Hepatocyte (in vitro differentiated cells): ENCODE measurements around the gene DENND5A. TPM values are rescaled to one million over a fixed set of nuclear protein-coding genes. Genes with fewer than 3 reads are reported as not detected.

Experiments used
- DNase-seq: peaks from one replicate; pipeline ENCODE4 v3.0.0-alpha.2; 2016; ENCODE audit warnings: low spot score
- H2AFZ ChIP-seq: fragments of 200-600 bp; sonication (generic); 2 replicates; pipeline ENCODE4 v1.6.0; 2016; ENCODE audit warnings: antibody characterized with exemption, mild to moderate bottlenecking
- H3K27ac ChIP-seq: fragments of 200-600 bp; sonication (generic); 2 replicates; pipeline ENCODE4 v1.5.1; 2016; ENCODE audit warnings: mild to moderate bottlenecking
- H3K27me3 ChIP-seq: fragments of 200-600 bp; sonication (generic); 2 replicates; pipeline ENCODE4 v1.6.1; 2016
- H3K36me3 ChIP-seq: fragments of 200-600 bp; sonication (generic); replicated peaks from 2 replicates; pipeline ENCODE4 v1.5.1; 2016; ENCODE audit warnings: low read depth; ENCODE audit not compliant: insufficient read depth
- H3K4me1 ChIP-seq: fragments of 200-600 bp; sonication (generic); 2 replicates; pipeline ENCODE4 v1.5.1; 2016; ENCODE audit warnings: mild to moderate bottlenecking, moderate library complexity; ENCODE audit not compliant: insufficient read depth
- H3K4me2 ChIP-seq: fragments of 200-600 bp; sonication (generic); 2 replicates; pipeline ENCODE4 v1.6.0; 2016
- H3K4me3 ChIP-seq: fragments of 200-600 bp; sonication (generic); 2 replicates; pipeline ENCODE4 v1.5.1; 2016; ENCODE audit warnings: mild to moderate bottlenecking
- H3K79me2 ChIP-seq: fragments of 200-600 bp; sonication (generic); 2 replicates; pipeline ENCODE4 v1.6.0; 2017; ENCODE audit warnings: mild to moderate bottlenecking
- H3K9me2 ChIP-seq: fragments of 200-600 bp; sonication (generic); replicated peaks from 2 replicates; pipeline ENCODE4 v1.6.0; 2017; ENCODE audit warnings: mild to moderate bottlenecking; ENCODE audit not compliant: insufficient read depth
- H3K9me3 ChIP-seq: fragments of 200-600 bp; sonication (generic); 2 replicates; pipeline ENCODE4 v1.5.1; 2016; ENCODE audit warnings: low read depth, mild to moderate bottlenecking
- H4K20me1 ChIP-seq: fragments of 200-600 bp; sonication (generic); 2 replicates; pipeline ENCODE4 v1.6.0; 2016; ENCODE audit warnings: mild to moderate bottlenecking; ENCODE audit not compliant: insufficient read depth, poor library complexity, severe bottlenecking
- CTCF ChIP-seq: fragments of 200-600 bp; sonication (generic); IDR thresholded peaks from 2 replicates; pipeline ENCODE4 v1.5.1; 2016; ENCODE audit warnings: antibody characterized with exemption, mild to moderate bottlenecking; ENCODE audit not compliant: poor library complexity
- EZH2 ChIP-seq: fragments of 200-600 bp; sonication (generic); IDR thresholded peaks from 2 replicates; pipeline ENCODE4 v1.6.1; 2016; ENCODE audit warnings: antibody characterized with exemption, mild to moderate bottlenecking, borderline replicate concordance
- EZH2phosphoT487 ChIP-seq: fragments of 200-600 bp; sonication (generic); IDR thresholded peaks from one replicate; pipeline ENCODE4 v1.6.1; 2018; ENCODE audit warnings: antibody characterized with exemption, mild to moderate bottlenecking, low read depth, moderate library complexity; ENCODE audit not compliant: unreplicated experiment, severe bottlenecking
- WGBS: methylation state at CpG from one replicate; pipeline ENCODE4 v1.1.6; 2016; ENCODE audit warnings: low lambda C conversion rate; ENCODE audit errors: missing lambda C conversion rate; 5-methylcytosine and 5-hydroxymethylcytosine counted together
- microRNA-seq: library from miRNA; unstranded; fragments of <30 nt; microRNA quantifications from one replicate; pipeline ENCODE4, GENCODE V29; 2017
- polyA plus RNA-seq: library from polyadenylated mRNA; unstranded; fragments of >200 nt; fragmentation: Nextera tagmentation; extraction: Ambion mirVana; gene quantifications from 2 replicates; pipeline ENCODE4 v1.2.1, GENCODE V29; 2016
- small RNA-seq: library from RNA; depleted of rRNA; stranded (forward); fragments of <200 nt; gene quantifications from one replicate; pipeline ENCODE3, GENCODE V24; 2014
- total RNA-seq: library from RNA; depleted of rRNA; stranded (reverse); fragments of >200 nt; gene quantifications from 2 replicates; pipeline ENCODE4 v1.2.3, GENCODE V29; 2014

DENND5A gene
- total and polyA plus RNA-seq, 2 experiments from 2014 or later = 29.7 to 56.4 TPM

DNA sequence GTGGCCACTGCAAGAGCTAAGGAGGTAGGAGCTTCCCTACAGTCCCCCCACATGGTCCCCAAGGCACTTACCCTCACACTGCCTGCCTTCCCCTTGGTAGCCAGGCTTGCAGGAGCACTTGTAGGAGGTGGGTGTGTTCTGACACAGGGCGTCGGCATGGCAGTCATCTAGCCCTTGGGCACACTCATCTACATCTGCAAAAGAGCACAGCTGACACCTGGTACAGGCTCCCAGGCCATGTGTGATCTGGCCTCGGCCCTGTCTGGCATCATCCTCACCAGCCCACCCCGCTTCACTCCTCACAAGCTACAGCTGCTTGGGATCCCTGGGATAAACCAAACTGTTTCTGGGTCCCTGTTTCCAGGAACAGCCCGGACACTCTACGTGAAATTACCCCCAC, 175.5 kb downstream of the DENND5A start:
- no peak overlapping the region for H3K4me2 ChIP-seq
- no peaks in the 10 kb centered on the region for H3K36me3 ChIP-seq
- no peak overlapping the region for H3K27ac ChIP-seq
- TF ChIP-seq EZH2 (no peak), CTCF (no peak), EZH2phosphoT487 (no peak)
- H3K4me1 ChIP-seq = no peaks in the 10 kb centered on the region
- DNase-seq = no peak
- WGBS = 87% methylated on average over 6 of the region's 6 CpGs
- H4K20me1 ChIP-seq = no peaks in the 10 kb centered on the region
- peaks cover 23% of the 10 kb centered on the region for H3K27me3 ChIP-seq
- H2AFZ ChIP-seq = no peak overlapping the region
- no peak overlapping the region for H3K4me3 ChIP-seq
- no peaks in the 10 kb centered on the region for H3K9me3 ChIP-seq
- H3K79me2 ChIP-seq = no peaks in the 10 kb centered on the region
- H3K9me2 ChIP-seq = no peaks in the 10 kb centered on the region

DNA sequence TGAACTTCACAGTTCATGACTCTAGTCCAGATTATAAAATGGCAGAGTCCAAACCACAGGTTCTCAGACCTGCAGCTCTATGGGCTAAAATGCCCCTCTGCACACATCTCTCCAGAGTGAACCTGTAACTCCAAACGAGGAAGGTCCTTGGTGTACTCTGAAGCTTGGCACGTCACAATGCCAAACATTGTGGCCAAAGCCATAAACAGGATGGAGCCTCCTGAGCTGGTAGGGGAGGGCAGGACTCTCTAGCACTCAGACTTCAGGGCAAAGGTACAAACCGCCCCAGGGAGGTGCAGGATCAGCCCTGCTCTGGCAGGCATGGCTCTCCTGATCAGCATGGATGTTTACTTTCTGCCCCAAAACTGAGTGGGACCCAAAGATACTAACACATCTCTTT, 176.1 kb downstream of the DENND5A start:
- no peaks in the 10 kb centered on the region for H3K9me3 ChIP-seq
- DNase-seq = no peak
- no peaks in the 10 kb centered on the region for H3K4me1 ChIP-seq
- 86% methylated on average over 3 of the region's 3 CpGs for WGBS
- H3K27me3 ChIP-seq = peaks cover 23% of the 10 kb centered on the region
- no peaks in the 10 kb centered on the region for H3K79me2 ChIP-seq
- no peak for TF ChIP-seq EZH2phosphoT487
- no peak for TF ChIP-seq EZH2
- no peak for TF ChIP-seq CTCF
- H3K9me2 ChIP-seq = no peaks in the 10 kb centered on the region
- no peak overlapping the region for H2AFZ ChIP-seq
- no peak overlapping the region for H3K27ac ChIP-seq
- no peaks in the 10 kb centered on the region for H3K36me3 ChIP-seq
- H4K20me1 ChIP-seq = no peaks in the 10 kb centered on the region
- no peak overlapping the region for H3K4me3 ChIP-seq
- H3K4me2 ChIP-seq = no peak overlapping the region

Small RNAs within 50 kb of the gene (microRNA-seq; reads per million reads assigned to microRNA genes)
- not detected for gene MIR5691

Small RNAs within 50 kb of the gene (small RNA-seq; reads per million reads assigned to genes)
- not detected for gene MIR5691
- gene RF00017 = not detected

Other genes starting within 250 kb of the DENND5A start
- gene SCUBE2, start 173.8 kb downstream of the DENND5A start, total RNA-seq = 8.6 and 14.2 TPM in 2 replicates
- gene SCUBE2, start 173.8 kb downstream of the DENND5A start, polyA plus RNA-seq = 8.9 and 13.9 TPM in 2 replicates
- gene TMEM41B, start 49.2 kb upstream of the DENND5A start, total RNA-seq = 74.4 and 90.6 TPM in 2 replicates
- 34.1 and 39.6 TPM in 2 replicates for gene TMEM41B, start 49.2 kb upstream of the DENND5A start, polyA plus RNA-seq
- gene IPO7, start 119.3 kb upstream of the DENND5A start, total RNA-seq = 92.7 and 115 TPM in 2 replicates
- 5.3 and 6.4 TPM in 2 replicates for gene IPO7, start 119.3 kb upstream of the DENND5A start, polyA plus RNA-seq
- gene ZNF143, start 195.7 kb upstream of the DENND5A start, total RNA-seq = 36.1 and 47.1 TPM in 2 replicates
- 20.9 and 21.8 TPM in 2 replicates for gene ZNF143, start 195.7 kb upstream of the DENND5A start, polyA plus RNA-seq